Activated CD4-positive, alpha-beta memory T cell treated with anti-CD3 and anti-CD28 coated beads, Interleukin-2, amount 10 ng/mL, durations not matched to agents 7 days and 5 days (primary cell): Measurements from ENCODE around the gene CCDC198. TPM values are rescaled to one million over a fixed set of nuclear protein-coding genes. Genes with fewer than 3 reads are reported as not detected.

ENCODE experiments used
- CTCF ChIA-PET: fragments of 350-600 bp; sonication (Branson Sonifier 250); formaldehyde crosslinking; loops from one replicate; lab custom pipeline; 2021; ENCODE audit warnings: antibody characterized with exemption, inconsistent platforms; lab: Charles Lee
- POLR2A ChIA-PET: fragments of 350-600 bp; sonication (Branson Sonifier 250); formaldehyde crosslinking; loops from one replicate; lab custom pipeline; 2021; ENCODE audit warnings: antibody characterized with exemption; lab: Charles Lee
- DNase-seq: peaks from one replicate; pipeline ENCODE4 v3.0.0-alpha.2; 2020
- H3K27ac Mint-ChIP-seq: one replicate; pipeline ENCODE4 v1.8.0; 2021; ENCODE audit warnings: mild to moderate bottlenecking, mixed read lengths
- H3K27me3 Mint-ChIP-seq: one replicate; pipeline ENCODE4 v1.8.0; 2021; ENCODE audit warnings: mixed read lengths
- H3K36me3 Mint-ChIP-seq: one replicate; pipeline ENCODE4 v1.8.0; 2021; ENCODE audit warnings: low read depth, mixed read lengths
- H3K4me1 Mint-ChIP-seq: one replicate; pipeline ENCODE4 v1.8.0; 2021; ENCODE audit warnings: mixed read lengths
- H3K4me3 Mint-ChIP-seq: one replicate; pipeline ENCODE4 v1.8.0; 2021; ENCODE audit warnings: mild to moderate bottlenecking, mixed read lengths
- H3K9me3 Mint-ChIP-seq: one replicate; pipeline ENCODE4 v1.8.0; 2021; ENCODE audit warnings: mixed read lengths
- total RNA-seq, 2 experiments: library from RNA; stranded (reverse); gene quantifications; one replicate each; pipeline ENCODE4 v1.2.3, GENCODE V29; 2021

The CCDC198 gene
- total RNA-seq, 2 experiments from 2014 or later: not detected

DNA sequence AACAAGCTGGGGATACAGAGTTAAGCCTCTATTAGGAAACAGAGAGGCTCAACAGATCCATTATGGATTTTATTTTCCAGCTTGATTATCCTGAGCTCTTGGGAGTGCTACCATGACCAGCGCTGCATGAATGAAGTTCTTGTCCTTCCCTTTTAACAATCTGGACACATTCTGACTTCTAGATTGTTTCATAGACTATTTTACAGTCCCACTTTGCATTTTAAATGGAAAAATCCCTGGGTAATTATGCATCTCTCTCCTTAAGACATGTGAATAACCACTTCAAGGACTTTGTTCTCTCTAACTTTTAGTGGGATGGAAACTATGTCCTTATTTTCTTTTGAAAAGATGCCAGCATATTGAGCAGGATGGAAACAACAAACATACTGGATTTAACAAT, 2.0 kb downstream of the CCDC198 start:
- Mint-ChIP-seq H3K4me3 (no peak overlapping the region), H3K27me3 (peaks cover 7% of the 10 kb centered on the region), H3K4me1 (no peaks in the 10 kb centered on the region), H3K36me3 (no peaks in the 10 kb centered on the region), H3K9me3 (no peaks in the 10 kb centered on the region), H3K27ac (no peak overlapping the region)
- ChIA-PET CTCF (interaction anchor here (1.2 kb wide), 1 partner anchor 41 kb away, joined by 4 read pairs; no protein-coding TSS in a partner anchor), POLR2A (no interaction called here)
- DNase-seq: no peak

DNA sequence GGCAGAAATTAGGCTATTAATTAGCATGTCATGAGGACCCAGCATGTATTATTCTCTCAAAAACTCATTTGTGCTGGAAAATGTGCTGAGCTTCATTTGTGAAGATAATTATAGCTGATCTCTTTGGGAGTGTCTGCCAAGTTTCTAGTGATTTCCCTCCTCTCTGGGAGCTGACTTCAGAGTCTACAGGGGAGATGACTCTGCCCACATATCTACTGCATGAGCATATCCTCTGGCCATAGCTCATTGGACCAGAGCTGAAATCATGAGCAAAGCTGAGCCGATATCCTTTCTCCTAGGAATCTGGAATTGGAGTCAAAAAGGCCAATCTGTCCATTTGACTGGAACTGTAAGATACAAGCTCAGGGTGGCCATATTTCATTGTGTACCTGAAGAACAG, 5.9 kb downstream of the CCDC198 start:
- peaks cover 7% of the 10 kb centered on the region for H3K27me3 Mint-ChIP-seq
- no peak for DNase-seq

GRCh38 chr14:57486767-57487379, 6.8 kb downstream of the CCDC198 start:
- no peak overlapping the region for H3K27ac Mint-ChIP-seq
- ChIA-PET POLR2A (no interaction called here), CTCF (no interaction called here)
- H3K4me1 Mint-ChIP-seq: no peaks in the 10 kb centered on the region
- H3K9me3 Mint-ChIP-seq: no peaks in the 10 kb centered on the region
- H3K27me3 Mint-ChIP-seq: peaks cover 5% of the 10 kb centered on the region
- no peaks in the 10 kb centered on the region for H3K36me3 Mint-ChIP-seq
- DNase-seq: no peak
- H3K4me3 Mint-ChIP-seq: no peak overlapping the region

More for the DNA sequence above, 5.9 kb downstream of the CCDC198 start:
- POLR2A ChIA-PET: no interaction called here
- CTCF ChIA-PET: interaction anchor here (0.9 kb wide), 1 partner anchor 585 kb away, joined by 3 read pairs; no protein-coding TSS in a partner anchor
- Mint-ChIP-seq H3K36me3 (no peaks in the 10 kb centered on the region), H3K27ac (no peak overlapping the region), H3K4me3 (no peak overlapping the region), H3K4me1 (no peaks in the 10 kb centered on the region), H3K9me3 (no peaks in the 10 kb centered on the region)

DNA sequence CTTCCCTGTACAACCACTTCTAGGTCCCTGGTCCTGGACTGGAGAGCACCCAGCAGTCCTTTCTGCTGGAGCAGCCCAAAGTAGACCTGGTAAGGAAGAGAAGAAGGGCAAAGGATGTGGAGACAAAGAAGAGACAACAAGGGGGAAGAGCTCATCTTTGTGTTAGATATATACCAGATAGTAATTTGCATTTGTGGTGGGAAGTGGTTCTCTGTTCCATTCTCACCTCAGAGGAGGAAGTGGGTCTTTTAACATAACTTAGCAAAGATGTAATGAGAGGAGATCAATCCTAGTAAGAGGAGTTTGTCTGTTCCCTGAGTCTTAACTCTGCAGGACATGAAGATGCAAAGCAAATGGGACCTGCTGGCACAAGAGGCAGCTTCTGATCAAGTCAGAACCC, 8.0 kb downstream of the CCDC198 start:
- ChIA-PET CTCF (interaction anchor here (0.5 to 1.3 kb wide), 2 partner anchors 588 to 1757 kb away, joined by 3 to 5 read pairs; no protein-coding TSS in a partner anchor), POLR2A (no interaction called here)
- Mint-ChIP-seq H3K27me3 (peaks cover 4% of the 10 kb centered on the region), H3K36me3 (no peaks in the 10 kb centered on the region), H3K4me3 (no peak overlapping the region), H3K9me3 (no peaks in the 10 kb centered on the region), H3K4me1 (no peaks in the 10 kb centered on the region), H3K27ac (no peak overlapping the region)
- DNase-seq: no peak

DNA sequence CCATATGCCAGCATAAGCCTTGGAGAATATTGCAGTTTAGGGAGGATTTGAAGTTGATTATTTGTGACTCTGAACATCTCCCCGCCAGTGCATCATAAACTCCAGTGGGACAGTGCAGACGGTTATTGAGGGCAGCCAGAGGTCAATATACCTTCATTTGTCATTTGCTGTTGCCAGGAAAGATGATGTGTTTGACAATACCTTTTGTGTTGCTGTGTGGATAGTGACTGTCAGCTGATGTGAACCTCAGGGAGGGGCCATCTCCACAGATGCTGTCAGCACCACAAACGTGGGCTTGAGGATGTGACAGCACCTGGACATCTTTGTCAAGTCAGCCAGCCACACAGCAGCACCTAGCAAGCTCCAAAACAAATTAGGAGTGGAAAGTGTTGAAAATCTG, 11.5 kb downstream of the CCDC198 start:
- Mint-ChIP-seq H3K36me3 (no peaks in the 10 kb centered on the region), H3K27me3 (no peaks in the 10 kb centered on the region), H3K4me1 (no peaks in the 10 kb centered on the region), H3K27ac (no peak overlapping the region), H3K4me3 (no peak overlapping the region), H3K9me3 (no peaks in the 10 kb centered on the region)
- CTCF ChIA-PET: no interaction called here
- no peak for DNase-seq
- POLR2A ChIA-PET: no interaction called here

- no peak overlapping the region for H3K27ac Mint-ChIP-seq
- no peak overlapping the region for H3K4me3 Mint-ChIP-seq
- no peak for DNase-seq
- no peaks in the 10 kb centered on the region for H3K36me3 Mint-ChIP-seq
- no peaks in the 10 kb centered on the region for H3K27me3 Mint-ChIP-seq
- ChIA-PET CTCF (no interaction called here), POLR2A (no interaction called here)
- H3K9me3 Mint-ChIP-seq: no peaks in the 10 kb centered on the region
- H3K4me1 Mint-ChIP-seq: no peaks in the 10 kb centered on the region
These were observed 13.6 kb downstream of the CCDC198 start for GRCh38 chr14:57480051-57480450.

GRCh38 chr14:57479197-57479596, 14.5 kb downstream of the CCDC198 start:
- CTCF ChIA-PET: no interaction called here
- POLR2A ChIA-PET: no interaction called here
- Mint-ChIP-seq H3K36me3 (no peaks in the 10 kb centered on the region), H3K27me3 (no peaks in the 10 kb centered on the region), H3K4me3 (no peak overlapping the region), H3K27ac (no peak overlapping the region), H3K4me1 (no peaks in the 10 kb centered on the region), H3K9me3 (no peaks in the 10 kb centered on the region)
- no peak for DNase-seq

DNA sequence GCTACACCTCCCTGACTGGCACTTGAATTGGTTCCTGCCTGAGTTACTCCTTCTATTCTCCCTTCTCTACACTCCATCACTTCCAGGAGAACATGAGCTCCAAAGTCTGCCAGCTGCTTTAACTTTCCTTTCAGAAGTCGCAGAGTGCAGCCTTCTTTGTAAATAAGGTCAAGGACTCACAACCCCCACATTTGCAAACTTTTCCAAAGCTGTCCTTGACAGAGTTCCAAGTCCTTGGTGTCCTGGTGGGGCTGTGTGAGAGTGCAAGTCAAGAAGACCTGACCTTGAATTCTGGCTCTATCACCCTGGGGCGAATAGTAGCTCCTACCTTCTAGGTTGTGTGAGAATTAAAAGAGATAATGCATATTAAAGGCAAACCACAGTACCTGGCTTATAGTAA, 15.6 kb downstream of the CCDC198 start:
- POLR2A ChIA-PET: no interaction called here
- H3K4me1 Mint-ChIP-seq: no peaks in the 10 kb centered on the region
- peaks cover 2% of the 10 kb centered on the region for H3K27me3 Mint-ChIP-seq
- CTCF ChIA-PET: no interaction called here
- no peaks in the 10 kb centered on the region for H3K36me3 Mint-ChIP-seq
- no peak for DNase-seq
- H3K9me3 Mint-ChIP-seq: no peaks in the 10 kb centered on the region
- H3K4me3 Mint-ChIP-seq: no peak overlapping the region
- H3K27ac Mint-ChIP-seq: no peak overlapping the region

DNA sequence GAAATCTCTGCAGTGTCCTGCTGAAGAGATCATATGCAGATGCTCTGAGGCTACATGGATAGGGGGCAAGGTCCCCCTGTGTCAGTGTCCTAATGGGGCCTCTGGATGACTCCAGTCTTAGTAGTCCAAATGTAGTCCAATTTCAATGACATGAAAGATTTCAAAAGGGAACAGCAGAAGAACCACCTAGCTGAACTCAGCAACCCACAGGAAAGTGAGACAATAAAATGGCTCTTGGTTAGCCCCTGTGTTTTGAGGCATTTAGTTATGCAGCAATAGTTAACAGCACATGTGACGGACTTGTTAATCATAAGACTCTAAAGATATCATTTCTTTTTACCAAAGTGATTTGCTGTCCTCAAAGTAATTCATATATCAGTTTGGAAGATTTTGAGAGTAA, 22.7 kb downstream of the CCDC198 start:
- ChIA-PET CTCF (no interaction called here), POLR2A (no interaction called here)
- H3K36me3 Mint-ChIP-seq: no peaks in the 10 kb centered on the region
- H3K9me3 Mint-ChIP-seq: no peaks in the 10 kb centered on the region
- no peak overlapping the region for H3K27ac Mint-ChIP-seq
- no peaks in the 10 kb centered on the region for H3K4me1 Mint-ChIP-seq
- H3K4me3 Mint-ChIP-seq: no peak overlapping the region
- H3K27me3 Mint-ChIP-seq: peaks cover 2% of the 10 kb centered on the region
- DNase-seq: no peak

GRCh38 chr14:57464008-57464730, 29.5 kb downstream of the CCDC198 start:
- ChIA-PET POLR2A (no interaction called here), CTCF (no interaction called here)

GRCh38 chr14:57462551-57462950, 31.1 kb downstream of the CCDC198 start:
- H3K4me1 Mint-ChIP-seq: no peaks in the 10 kb centered on the region
- H3K4me3 Mint-ChIP-seq: no peak overlapping the region
- no peak overlapping the region for H3K27ac Mint-ChIP-seq
- no peaks in the 10 kb centered on the region for H3K36me3 Mint-ChIP-seq
- no peaks in the 10 kb centered on the region for H3K27me3 Mint-ChIP-seq
- H3K9me3 Mint-ChIP-seq: no peaks in the 10 kb centered on the region
- no peak for DNase-seq
- CTCF ChIA-PET: no interaction called here
- POLR2A ChIA-PET: no interaction called here

More at GRCh38 chr14:57464008-57464730, 29.5 kb downstream of the CCDC198 start:
- Mint-ChIP-seq H3K27me3 (no peaks in the 10 kb centered on the region), H3K9me3 (no peaks in the 10 kb centered on the region), H3K4me3 (no peak overlapping the region), H3K4me1 (no peaks in the 10 kb centered on the region), H3K36me3 (no peaks in the 10 kb centered on the region), H3K27ac (no peak overlapping the region)
- no peak for DNase-seq

GRCh38 chr14:57461777-57462320, 31.8 kb downstream of the CCDC198 start:
- POLR2A ChIA-PET: no interaction called here
- no peak overlapping the region for H3K27ac Mint-ChIP-seq
- no peaks in the 10 kb centered on the region for H3K27me3 Mint-ChIP-seq
- H3K4me3 Mint-ChIP-seq: no peak overlapping the region
- no peak for DNase-seq
- no peaks in the 10 kb centered on the region for H3K36me3 Mint-ChIP-seq
- no peaks in the 10 kb centered on the region for H3K4me1 Mint-ChIP-seq
- H3K9me3 Mint-ChIP-seq: no peaks in the 10 kb centered on the region
- CTCF ChIA-PET: no interaction called here

GRCh38 chr14:57435923-57436322, 57.7 kb downstream of the CCDC198 start:
- H3K36me3 Mint-ChIP-seq: no peaks in the 10 kb centered on the region
- no peak overlapping the region for H3K4me3 Mint-ChIP-seq
- DNase-seq: no peak
- peaks cover 9% of the 10 kb centered on the region for H3K27me3 Mint-ChIP-seq
- H3K27ac Mint-ChIP-seq: no peak overlapping the region
- H3K4me1 Mint-ChIP-seq: no peaks in the 10 kb centered on the region
- ChIA-PET POLR2A (no interaction called here), CTCF (no interaction called here)
- H3K9me3 Mint-ChIP-seq: no peaks in the 10 kb centered on the region
